Uterus (tissue), 4 donors: ENCODE data around the gene FLYWCH2. TPM values are rescaled to one million over a fixed set of nuclear protein-coding genes. Genes with fewer than 3 reads are reported as not detected.
"Not testable (repeated sequence)": the region's sequence is repeated elsewhere in the genome, so short reads cannot be mapped to it uniquely, and the experiment has no call there.

Experiments used
- DNase-seq, 2 donors: peaks; one replicate each; pipeline ENCODE4 v3.0.0-alpha.2; 2019 to 2020
- H3K27ac ChIP-seq, 2 donors: fragments of 200-600 bp; sonication (generic); 1 replicate in 1 of 2; 2 replicates in 1 of 2; pipeline ENCODE4 v1.5.1; 2016 to 2018
- H3K27me3 ChIP-seq, 2 donors: fragments of 200-600 bp; sonication (generic); one replicate each; pipeline ENCODE4 v1.5.1; 2018 to 2019; ENCODE audit warnings: control low read depth in 1 of 2
- H3K36me3 ChIP-seq, 2 donors: fragments of 200-600 bp; sonication (generic); one replicate each; pipeline ENCODE4 v1.5.1; 2019; ENCODE audit warnings: control low read depth in 1 of 2
- H3K4me1 ChIP-seq, 2 donors: fragments of 200-600 bp; sonication (generic); one replicate each; pipeline ENCODE4 v1.5.1; 2018 to 2019; ENCODE audit warnings: control low read depth in 1 of 2
- H3K4me3 ChIP-seq, 2 donors: fragments of 200-600 bp; sonication (generic); 1 replicate in 1 of 2; 2 replicates in 1 of 2; pipeline ENCODE4 v1.5.1; 2018 to 2019; ENCODE audit warnings: mild to moderate bottlenecking in 1 of 2
- H3K9me3 ChIP-seq, 2 donors: fragments of 200-600 bp; sonication (generic); one replicate each; pipeline ENCODE4 v1.5.1; 2019; ENCODE audit warnings: control low read depth in 1 of 2
- CTCF ChIP-seq, 4 experiments: fragments of 200-600 bp in 2 of 4; fragments of 450-650 bp in 2 of 4; sonication (generic) in 2 of 4; IDR thresholded peaks; one replicate each; pipeline ENCODE4 v1.5.1; 2016 to 2019; ENCODE audit warnings: antibody characterized with exemption in 4 of 4, mild to moderate bottlenecking in 2 of 4, moderate library complexity in 1 of 4
- POLR2A ChIP-seq, 2 donors: fragments of 450-650 bp; IDR thresholded peaks; one replicate each; pipeline ENCODE4 v1.6.1; 2016; ENCODE audit warnings: antibody characterized with exemption in 2 of 2, mild to moderate bottlenecking in 1 of 2, moderate library complexity in 1 of 2
- intact Hi-C: fragments of 100-400 bp; cut with DNase I; formaldehyde crosslinking; loops from one replicate; pipeline ENCODE4 v1.15.1; 2023; ENCODE audit warnings: low total_unique reads
- total RNA-seq, 4 donors: library from RNA; depleted of rRNA in 3 of 4; stranded (reverse); fragments of >200 nt in 3 of 4; gene quantifications; one replicate each; pipeline versions ENCODE4 v1.1.0 to v1.2.4, GENCODE V29; 2014 to 2023
- donor health status: DM: yes; HTN: yes; CAD: no.

The FLYWCH2 gene
- total RNA-seq, 4 donors from 2014 or later = 27.9 to 223 (median 40.9) TPM

DNA sequence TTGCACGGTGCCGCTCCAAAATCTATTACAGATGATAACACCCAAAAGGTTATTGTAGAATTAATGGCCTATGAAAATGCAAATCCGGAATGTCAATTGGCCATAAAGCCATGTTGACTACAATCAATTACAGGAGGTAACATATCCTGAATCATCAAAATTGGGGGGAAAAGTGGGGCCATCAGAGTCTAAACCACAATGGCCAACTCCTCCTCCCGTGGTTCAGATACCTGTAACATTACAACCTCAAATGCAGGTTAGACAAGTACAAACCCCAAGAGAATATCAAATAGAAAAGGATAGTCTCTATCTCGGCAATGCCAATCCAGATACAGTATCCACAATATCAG, 43.6 kb downstream of the FLYWCH2 start:
- Histone ChIP-seq H3K9me3 (no peaks in the 10 kb centered on the region), H3K36me3 (no peaks in the 10 kb centered on the region), H3K4me1 (no peaks in the 10 kb centered on the region), H3K27me3 (no peaks in the 10 kb centered on the region), H3K4me3 (no peak overlapping the region), H3K27ac (no peak overlapping the region)
- TF ChIP-seq POLR2A (IDR thresholded peaks at IDR 0.05) (no peak), CTCF (IDR thresholded peaks at IDR 0.05) (no peak)
- no peak for DNase-seq
- intact Hi-C loops = loop anchor here (10.0 kb wide), 1 partner anchor 52 kb away; no protein-coding TSS in a partner anchor

GRCh38 chr16:2927010-2927646, 44.1 kb downstream of the FLYWCH2 start:
- Histone ChIP-seq H3K9me3 (no peaks in the 10 kb centered on the region), H3K36me3 (no peaks in the 10 kb centered on the region), H3K4me3 (no peak overlapping the region), H3K27ac (no peak overlapping the region), H3K4me1 (no peaks in the 10 kb centered on the region), H3K27me3 (no peaks in the 10 kb centered on the region)
- peak; percentile 78 to 85 for DNase-seq
- intact Hi-C loops = loop anchor here (10.0 kb wide), 1 partner anchor 52 kb away; no protein-coding TSS in a partner anchor
- TF ChIP-seq CTCF (IDR thresholded peaks at IDR 0.05) (peak; percentile 94 to 96 (median 95)), POLR2A (IDR thresholded peaks at IDR 0.05) (no peak)

DNA sequence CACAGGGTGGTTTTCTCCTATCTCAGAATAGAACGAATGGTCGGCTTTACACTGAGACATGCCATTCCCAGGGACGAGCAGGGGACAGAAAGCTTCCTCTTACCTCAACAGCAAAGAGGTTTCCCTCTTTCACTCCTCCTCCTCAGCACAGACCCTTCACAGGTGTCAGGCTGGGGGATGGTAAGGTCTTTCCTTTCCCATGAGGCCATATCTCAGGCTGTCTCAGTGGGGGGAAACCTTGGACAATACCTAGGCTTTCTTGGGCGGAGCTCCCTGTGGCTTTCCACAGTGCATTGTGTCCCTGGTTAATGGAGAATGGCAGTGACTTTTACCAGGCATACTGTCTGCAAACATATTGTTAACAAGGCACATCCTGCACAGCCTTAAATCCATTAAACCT, 45.1 kb downstream of the FLYWCH2 start:
- not testable (repeated sequence) for H3K4me1 ChIP-seq, H3K4me3 ChIP-seq, DNase-seq, H3K27me3 ChIP-seq, H3K9me3 ChIP-seq, H3K27ac ChIP-seq, H3K36me3 ChIP-seq
- intact Hi-C loops = loop anchor here (10.0 kb wide), 1 partner anchor 53 kb away; no protein-coding TSS in a partner anchor

DNA sequence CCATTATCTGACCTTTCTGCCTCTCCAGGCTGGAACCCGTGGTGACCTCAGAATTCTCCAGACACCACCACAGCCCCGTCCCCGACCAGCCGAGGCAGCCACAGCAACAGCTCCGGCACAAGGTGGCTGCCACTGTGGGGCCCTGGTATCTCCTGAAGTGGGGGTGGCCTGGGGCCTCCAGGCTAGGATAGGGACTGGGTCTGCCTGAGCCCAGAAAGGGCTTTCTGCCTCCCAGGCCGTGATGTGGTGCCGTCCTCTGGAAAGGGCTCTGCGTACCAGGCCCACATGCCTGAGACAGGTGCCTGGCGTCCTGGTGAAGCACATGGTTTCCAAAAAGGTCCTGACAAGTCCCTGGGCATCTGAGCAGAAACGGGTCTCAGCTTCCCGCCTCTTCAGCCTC, 45.8 kb downstream of the FLYWCH2 start:
- Histone ChIP-seq H3K36me3 (no peaks in the 10 kb centered on the region), H3K9me3 (no peaks in the 10 kb centered on the region), H3K4me1 (no peaks in the 10 kb centered on the region), H3K27me3 (no peaks in the 10 kb centered on the region), H3K4me3 (no peak overlapping the region), H3K27ac (no peak overlapping the region)
- intact Hi-C loops = loop anchor here (10.0 kb wide), 1 partner anchor 54 kb away; no protein-coding TSS in a partner anchor
- DNase-seq = no peak
- TF ChIP-seq POLR2A (IDR thresholded peaks at IDR 0.05) (no peak), CTCF (IDR thresholded peaks at IDR 0.05) (no peak)

GRCh38 chr16:2929693-2930092, 46.7 kb downstream of the FLYWCH2 start:
- Histone ChIP-seq H3K27ac (no peak overlapping the region), H3K27me3 (no peaks in the 10 kb centered on the region), H3K36me3 (no peaks in the 10 kb centered on the region), H3K9me3 (no peaks in the 10 kb centered on the region), H3K4me3 (no peak overlapping the region), H3K4me1 (no peaks in the 10 kb centered on the region)
- no peak for DNase-seq
- TF ChIP-seq POLR2A (IDR thresholded peaks at IDR 0.05) (no peak), CTCF (IDR thresholded peaks at IDR 0.05) (no peak)
- intact Hi-C loops = loop anchor here (10.0 kb wide), 1 partner anchor 55 kb away; no protein-coding TSS in a partner anchor
